ENCODE results near the gene CLDN4. TPM values are rescaled to one million over a fixed set of nuclear protein-coding genes. Genes with fewer than 3 reads are reported as not detected.
A peak's percentile ranks its signal among the peaks of the same experiment; 100 is the strongest.

The CLDN4 gene
- total RNA-seq (2021; ENCODE audit: unreplicated experiment), result 234 TPM
- polyA plus RNA-seq (2012), result 401 and 646 TPM in 2 replicates
- Bru-seq, nascent RNA, result percentile 95 among the genes with signal in this experiment
- BruChase-seq, experiment 1, labeled RNA remaining after a 6-hour chase, result percentile 90 among the genes with signal in this experiment
- percentile 99 among the genes with signal in this experiment for BruChase-seq, experiment 2, labeled RNA remaining after a 2-hour chase
- long read RNA-seq, transcript CLDN4-201 (1 exons, 1,831 nt), result major isoform, 576 of 580 reads
- long read RNA-seq, partial matches to known transcripts, result 0 of 580 reads
- long read RNA-seq, other reads (novel, unspliced or antisense), result 4 of 580 reads

- CTCF ChIA-PET, result no interaction called here
- RAD21 ChIA-PET (ENCODE audit: low non-redundant PET in 1 of 2, low total read pairs in 2 of 2, uncharacterized antibody in 2 of 2, unreplicated experiment in 2 of 2), result no interaction called here
- Histone ChIP-seq H3K4me3 (replicated peaks in 1 of 2; ENCODE audit: low read depth in 1 of 2, low read length in 2 of 2) (peak within 1 kb of the TSS; percentile 93 to 96), H3K36me3 (ENCODE audit: control insufficient read depth in 1 of 2, insufficient read depth in 2 of 2, low read length in 2 of 2) (0 out of 4 replicates have a peak, but pooled peaks cover 0 to 7% of the 10 kb centered on the region in 2 experiments), H3K79me2 (ENCODE audit: insufficient read depth, low read length) (peaks cover 23% of the 10 kb centered on the region), H3K27me3 (ENCODE audit: insufficient read depth, low read length) (no peaks in the 10 kb centered on the region), H3K9me2 (ENCODE audit: insufficient read depth) (no peaks in the 10 kb centered on the region), H4K20me1 (ENCODE audit: insufficient read depth) (no peaks in the 10 kb centered on the region), H2AFZ (ENCODE audit: low read depth, low read length, poor library complexity, severe bottlenecking) (no peak within 1 kb of the TSS), H3K9ac (ENCODE audit: low read length) (peak within 1 kb of the TSS; percentile 99), H3K9me3 (ENCODE audit: control insufficient read depth in 1 of 2, insufficient read depth in 1 of 2, low read depth in 1 of 2, low read length in 2 of 2) (no peaks in the 10 kb centered on the region), H3K4me1 (ENCODE audit: control insufficient read depth in 1 of 2, insufficient read depth in 2 of 2, low read length in 2 of 2) (peaks cover 65 to 89% of the 10 kb centered on the region in 2 experiments), H3K27ac (ENCODE audit: low read depth, low read length) (peak within 1 kb of the TSS; percentile 96), H3K4me2 (ENCODE audit: low read length) (peak within 1 kb of the TSS; percentile 99)
- ATAC-seq, result peak; percentile 51
- peak; percentile 100 for TF ChIP-seq POLR2AphosphoS5 (IDR thresholded peaks at IDR 0.05; ENCODE audit: low read depth, low read length)
- TF ChIP-seq EZH2phosphoT487 (IDR thresholded peaks at IDR 0.05; ENCODE audit: borderline replicate concordance), result no peak
- TF ChIP-seq POLR2A (IDR thresholded peaks at IDR 0.05; ENCODE audit: borderline replicate concordance, extremely low read depth, insufficient read depth, insufficient read length), result peak; percentile 98
- no peak for TF ChIP-seq ATF3 (IDR thresholded peaks at IDR 0.05)
- no peak for TF ChIP-seq CTCF (IDR thresholded peaks at IDR 0.05 in 2 of 3, conservative IDR thresholded peaks at IDR 0.05 in 1 of 3; ENCODE audit: borderline replicate concordance in 1 of 3, insufficient read depth in 1 of 3, low read depth in 2 of 3, low read length in 2 of 3)
- TF ChIP-seq ZBTB33 (IDR thresholded peaks at IDR 0.05; ENCODE audit: extremely low read depth, insufficient replicate concordance, low read length), result no peak
- no peak for TF ChIP-seq SP1 (IDR thresholded peaks at IDR 0.05; ENCODE audit: low read depth)
- TF ChIP-seq FOSL1 (IDR thresholded peaks at IDR 0.05; ENCODE audit: low read depth), result no peak
- peak; percentile 73 for TF ChIP-seq YY1 (IDR thresholded peaks at IDR 0.05; ENCODE audit: extremely low read depth, insufficient replicate concordance, low read depth, low read length)
- POLR2A ChIA-PET, result interaction anchor here (0.8 to 5.4 kb wide), 12 partner anchors 8 to 90 kb away, joined by 3 to 87 read pairs (median 7); partner anchors contain the start of genes ABHD11, CLDN3 and METTL27
- intact Hi-C loops (cut with micrococcal nuclease), result no loop called here
- TSS peak; percentile 88 for BruUV-seq (replicated peaks)
- peak; percentile 93 for DNase-seq (ENCODE audit: low read depth, low spot score)
These were observed at the start of gene CLDN4 for GRCh38 chr7:73830681-73831583. TSS of gene CLDN4 (plus strand) at chr7:73830996. CDS start at chr7:73831202, 206 bp downstream.

Data from HCT116 (cell line).